ENCODE results near the gene NEDD4. TPM values are rescaled to one million over a fixed set of nuclear protein-coding genes. Genes with fewer than 3 reads are reported as not detected.
"Not testable (repeated sequence)": the region's sequence is repeated elsewhere in the genome, so short reads cannot be mapped to it uniquely, and the experiment has no call there.

NEDD4 gene
- polyA plus RNA-seq, 3 donors = 1.2 to 3.8 (median 1.3) TPM

GRCh38 chr15:55944606-55945005 lies 48.8 kb downstream of the NEDD4 start:
- WGBS (ENCODE audit: insufficient coverage) = 20% methylated on average over 1 of the region's 2 CpGs
- H3K4me2 ChIP-seq (replicated peaks; ENCODE audit: extremely low read depth, low read length, poor library complexity, severe bottlenecking); H3K27me3 Mint-ChIP-seq (ENCODE audit: low read depth in 3 of 3); H2AFZ ChIP-seq (ENCODE audit: insufficient read depth, low read depth, low read length, poor library complexity, severe bottlenecking); H3K27ac ChIP-seq (ENCODE audit: low read depth in 1 of 2, low read length in 2 of 2); DNase-seq; H3K4me3 Mint-ChIP-seq; H3K36me3 ChIP-seq (replicated peaks in 1 of 2; ENCODE audit: control insufficient read depth in 1 of 2, insufficient read depth in 2 of 2, low read length in 2 of 2); H3K9ac ChIP-seq (ENCODE audit: insufficient read depth, low read length, poor library complexity, severe bottlenecking); H3K27me3 ChIP-seq (ENCODE audit: control insufficient read depth in 2 of 2, insufficient read depth in 2 of 2, low read length in 2 of 2); intact Hi-C loops (cut with micrococcal nuclease); H3K79me2 ChIP-seq (ENCODE audit: insufficient read depth, low read length); H4K20me1 ChIP-seq (ENCODE audit: insufficient read depth, low read length); H3K4me3 ChIP-seq (replicated peaks in 1 of 3; ENCODE audit: low read depth in 2 of 3, low read length in 3 of 3): not testable (repeated sequence)
- H3K27ac Mint-ChIP-seq = peak overlapping the region in 1 of 7 donors; percentile 32
- H3K9me3 Mint-ChIP-seq = peaks cover 18 to 32% (median 24%) of the 10 kb centered on the region in 7 donors
- peaks cover 5 to 19% of the 10 kb centered on the region in 2 donors for H3K9me3 ChIP-seq (replicated peaks in 1 of 2; ENCODE audit: control insufficient read depth in 1 of 2, insufficient read depth in 1 of 2, low read length in 2 of 2)
- peaks cover 12 to 19% of the 10 kb centered on the region in 2 donors for H3K4me1 ChIP-seq (ENCODE audit: control insufficient read depth in 1 of 2, insufficient read depth in 2 of 2, low read length in 2 of 2)
- H3K36me3 Mint-ChIP-seq = peaks cover 10 to 18% of the 10 kb centered on the region in 2 donors
- H3K4me1 Mint-ChIP-seq = peaks cover 28% of the 10 kb centered on the region

GRCh38 chr15:55942332-55942731 lies 51.1 kb downstream of the NEDD4 start:
- no peak overlapping the region for H3K9ac ChIP-seq (ENCODE audit: insufficient read depth, low read length, poor library complexity, severe bottlenecking)
- peak overlapping the region; percentile 25 for H3K4me2 ChIP-seq (replicated peaks; ENCODE audit: extremely low read depth, low read length, poor library complexity, severe bottlenecking)
- peaks cover 0 to 3% (median 0%) of the 10 kb centered on the region in 3 donors for H3K27me3 Mint-ChIP-seq (ENCODE audit: low read depth in 3 of 3)
- H3K9me3 Mint-ChIP-seq = peaks cover 24 to 41% (median 35%) of the 10 kb centered on the region in 7 donors
- H3K36me3 ChIP-seq (replicated peaks in 1 of 2; ENCODE audit: control insufficient read depth in 1 of 2, insufficient read depth in 2 of 2, low read length in 2 of 2) = no peaks in the 10 kb centered on the region
- H3K27ac ChIP-seq (ENCODE audit: low read depth in 1 of 2, low read length in 2 of 2) = peak overlapping the region; percentile 9 to 16
- peak overlapping the region; percentile 37 to 59 for H3K4me3 Mint-ChIP-seq
- H3K27ac Mint-ChIP-seq = peak overlapping the region; percentile 4 to 81 (median 47)
- no CpG with 5 or more reads among the region's 4 CpGs for WGBS (ENCODE audit: insufficient coverage)
- H4K20me1 ChIP-seq (ENCODE audit: insufficient read depth, low read length) = no peaks in the 10 kb centered on the region
- H3K4me1 ChIP-seq (ENCODE audit: control insufficient read depth in 1 of 2, insufficient read depth in 2 of 2, low read length in 2 of 2) = peaks cover 12 to 19% of the 10 kb centered on the region in 2 donors
- no peaks in the 10 kb centered on the region for H3K79me2 ChIP-seq (ENCODE audit: insufficient read depth, low read length)
- no peaks in the 10 kb centered on the region for H3K27me3 ChIP-seq (ENCODE audit: control insufficient read depth in 2 of 2, insufficient read depth in 2 of 2, low read length in 2 of 2)
- H3K9me3 ChIP-seq (replicated peaks in 1 of 2; ENCODE audit: control insufficient read depth in 1 of 2, insufficient read depth in 1 of 2, low read length in 2 of 2) = peaks cover 5 to 32% of the 10 kb centered on the region in 2 donors
- no peak overlapping the region for H2AFZ ChIP-seq (ENCODE audit: insufficient read depth, low read depth, low read length, poor library complexity, severe bottlenecking)
- H3K4me1 Mint-ChIP-seq = peaks cover 31% of the 10 kb centered on the region
- H3K36me3 Mint-ChIP-seq = peaks cover 12 to 26% of the 10 kb centered on the region in 2 donors
- intact Hi-C loops (cut with micrococcal nuclease) = no loop called here
- H3K4me3 ChIP-seq (replicated peaks in 1 of 3; ENCODE audit: low read depth in 2 of 3, low read length in 3 of 3) = peak overlapping the region in 1 of 3 experiments; percentile 4
- DNase-seq = peak; percentile 35 to 54 (median 46)
- TF ChIP-seq CTCF (IDR thresholded peaks at IDR 0.05) = no peak
